NCI-H146 (cell line): ENCODE measurements around the gene DNAJA3.
A peak's percentile ranks its signal among the peaks of the same experiment; 100 is the strongest.

Source experiments
- DNase-seq: peaks from one replicate; lab custom pipeline; 2025; lab: John Stamatoyannopoulos, UW

DNAJA3 gene

DNA sequence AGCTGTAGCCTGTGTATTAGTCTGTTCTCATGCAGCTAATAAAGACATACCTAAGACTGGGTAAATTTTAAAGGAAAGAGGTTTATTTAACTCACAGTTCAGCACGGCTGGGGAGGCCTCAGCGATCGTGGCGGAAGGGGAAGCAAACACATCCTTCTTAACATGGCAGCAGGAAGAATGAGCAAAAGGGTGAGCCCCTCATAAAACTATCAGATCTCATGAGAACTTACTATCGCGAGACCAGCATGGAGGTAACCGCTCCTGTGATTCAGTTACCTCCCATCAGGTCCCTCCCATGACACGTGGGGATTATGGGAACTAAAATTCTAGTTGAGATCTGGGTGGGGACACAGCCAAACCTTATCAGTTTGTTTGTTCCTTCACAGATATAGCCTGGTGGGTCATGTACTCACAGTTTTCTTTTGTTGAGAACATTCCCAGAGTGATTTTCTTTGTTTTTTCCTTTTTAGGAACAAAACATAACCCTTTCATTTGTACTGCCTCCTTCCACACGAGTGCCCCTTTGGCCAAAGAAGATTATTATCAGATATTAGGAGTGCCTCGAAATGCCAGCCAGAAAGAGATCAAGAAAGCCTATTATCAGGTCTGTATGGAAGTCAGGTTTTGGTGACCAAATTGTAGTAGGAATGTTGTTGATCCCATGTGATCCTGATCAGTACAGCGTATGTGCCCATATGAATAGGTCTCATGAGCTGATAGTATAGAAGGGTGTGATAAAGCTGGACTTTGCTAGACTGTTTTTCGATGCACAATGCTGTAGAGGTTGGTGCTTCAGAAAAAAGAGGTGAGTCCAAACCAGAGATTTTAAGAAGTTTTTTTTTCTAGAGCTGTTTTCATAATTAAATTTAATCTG lies 8.5 kb downstream of the DNAJA3 start:
- DNase-seq, result no peak

DNA sequence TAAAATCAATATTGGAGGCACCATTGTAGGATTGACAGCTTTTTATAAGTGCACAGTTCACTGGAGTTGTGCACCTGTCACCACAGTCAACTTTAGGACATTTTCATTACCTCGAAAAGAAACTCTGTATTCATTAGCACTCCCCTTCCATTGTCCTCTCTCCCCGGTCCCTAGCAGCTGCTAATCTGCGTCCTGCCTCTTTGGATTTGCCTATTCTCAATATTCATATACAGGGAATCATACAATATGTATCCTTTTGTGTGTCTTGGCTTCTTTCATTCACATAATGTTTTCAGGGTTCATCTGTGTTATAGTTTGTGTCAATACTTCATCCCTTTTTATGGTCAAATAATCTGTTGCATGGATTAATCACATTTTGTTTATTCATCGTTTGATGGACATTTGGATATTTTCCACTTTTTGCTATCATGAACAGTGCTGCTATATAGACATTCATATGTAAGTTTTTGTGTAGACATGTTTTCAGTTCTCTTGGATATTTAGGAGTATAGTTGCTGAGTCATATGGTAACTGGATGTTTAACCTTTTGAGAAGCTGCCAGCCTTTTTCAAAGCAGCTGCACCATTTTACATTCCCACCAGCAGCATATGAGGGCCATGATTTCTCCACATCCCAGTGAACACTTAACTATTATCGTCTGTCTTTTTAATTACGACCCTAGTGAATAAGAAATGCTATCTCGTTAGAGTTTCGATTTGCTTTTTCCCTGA lies 9.8 kb downstream of the DNAJA3 start:
- no peak for DNase-seq

DNA sequence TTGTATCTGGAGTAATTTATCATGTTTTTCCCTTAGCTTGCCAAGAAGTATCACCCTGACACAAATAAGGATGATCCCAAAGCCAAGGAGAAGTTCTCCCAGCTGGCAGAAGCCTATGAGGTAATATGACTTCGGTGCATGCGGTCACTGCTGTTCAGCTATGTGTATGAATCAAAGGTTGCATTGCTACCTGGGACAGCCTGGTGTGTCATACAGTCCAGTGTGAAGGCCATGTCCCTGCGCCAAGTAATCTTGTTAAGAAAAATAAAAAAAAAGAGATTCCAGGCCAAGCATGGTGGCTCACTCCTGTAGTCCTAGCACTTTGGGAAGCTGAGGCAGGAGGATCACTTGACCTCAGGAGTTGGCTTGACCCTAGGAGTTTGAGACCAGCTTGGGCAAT lies 11.7 kb downstream of the DNAJA3 start:
- DNase-seq, result no peak

DNA sequence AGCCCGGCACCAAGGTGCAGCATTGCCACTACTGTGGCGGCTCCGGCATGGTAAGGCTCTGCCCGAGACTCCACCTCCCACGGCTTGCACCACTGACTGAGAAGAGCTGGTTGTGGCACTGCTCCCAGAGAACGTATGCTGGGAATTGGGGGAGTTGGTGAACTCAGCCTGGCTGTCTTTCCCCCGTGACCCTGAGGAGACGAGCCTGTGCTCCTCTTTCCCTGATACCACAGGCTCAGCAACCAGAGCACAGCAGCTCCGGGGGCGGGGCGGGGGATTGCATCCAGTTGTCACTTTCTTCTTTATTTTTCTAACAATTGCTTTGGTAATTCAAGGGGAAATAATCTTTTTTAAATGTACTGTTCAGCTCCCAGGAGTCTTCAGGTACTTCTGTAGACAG lies 16.7 kb downstream of the DNAJA3 start:
- DNase-seq, result no peak

DNA sequence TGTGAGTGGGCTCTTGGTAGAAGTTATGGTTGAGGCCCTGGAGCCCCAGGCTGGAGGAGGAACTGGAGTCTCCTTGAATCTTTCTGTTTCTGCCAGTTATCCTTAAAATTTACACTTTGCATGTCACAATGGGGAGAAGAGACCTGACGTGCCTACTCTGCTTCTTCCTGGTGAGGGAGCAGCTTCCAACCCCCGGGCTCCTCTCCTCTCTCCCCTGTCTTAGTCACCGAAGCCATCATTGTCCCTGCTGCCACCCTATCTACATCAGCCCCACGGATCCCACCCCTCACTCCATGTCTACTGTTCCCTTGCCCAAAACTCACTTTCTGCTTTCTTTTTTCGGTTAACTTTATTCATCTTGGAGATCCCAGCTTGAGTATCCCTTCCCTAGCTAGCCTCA lies 17.6 kb downstream of the DNAJA3 start:
- no peak for DNase-seq

DNA sequence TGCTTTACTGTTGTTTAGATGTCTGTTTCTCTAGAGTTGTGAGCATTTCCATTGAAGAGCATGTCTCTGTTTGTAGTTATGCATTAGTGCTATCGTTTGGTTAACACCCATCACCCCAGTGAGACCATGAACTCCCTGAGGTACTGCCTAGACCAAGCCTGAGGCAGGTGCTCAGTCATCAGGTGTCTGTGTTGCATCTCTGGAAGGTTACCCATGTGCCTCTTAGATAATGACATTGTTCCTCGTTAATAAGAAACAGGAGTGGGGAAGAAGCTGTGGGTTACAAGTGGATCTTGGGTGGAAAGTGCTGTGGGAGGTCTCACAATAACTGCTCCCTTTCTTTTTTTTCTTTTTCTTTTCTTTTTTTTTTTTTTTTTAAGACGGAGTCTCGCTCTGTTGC lies 18.3 kb downstream of the DNAJA3 start:
- DNase-seq, result no peak

DNA sequence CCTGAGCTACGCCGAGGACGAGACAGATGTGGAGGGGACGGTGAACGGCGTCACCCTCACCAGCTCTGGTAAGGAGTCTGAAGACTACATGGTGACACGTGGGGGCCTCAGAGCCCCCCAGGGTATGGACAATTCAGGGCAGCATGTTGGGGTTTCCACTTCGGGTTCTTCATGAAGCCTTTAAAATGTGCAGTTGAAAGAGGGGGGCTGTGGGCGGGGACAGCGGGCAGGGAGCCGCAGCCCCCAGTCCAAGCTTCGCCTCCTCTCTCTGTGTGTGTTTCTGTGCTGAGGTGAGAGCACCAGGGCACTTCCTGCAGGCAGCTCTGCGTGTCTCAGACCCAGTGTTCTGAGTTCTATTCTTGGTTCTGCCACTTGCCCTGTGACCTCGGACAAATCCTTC lies 24.8 kb downstream of the DNAJA3 start:
- no peak for DNase-seq

DNA sequence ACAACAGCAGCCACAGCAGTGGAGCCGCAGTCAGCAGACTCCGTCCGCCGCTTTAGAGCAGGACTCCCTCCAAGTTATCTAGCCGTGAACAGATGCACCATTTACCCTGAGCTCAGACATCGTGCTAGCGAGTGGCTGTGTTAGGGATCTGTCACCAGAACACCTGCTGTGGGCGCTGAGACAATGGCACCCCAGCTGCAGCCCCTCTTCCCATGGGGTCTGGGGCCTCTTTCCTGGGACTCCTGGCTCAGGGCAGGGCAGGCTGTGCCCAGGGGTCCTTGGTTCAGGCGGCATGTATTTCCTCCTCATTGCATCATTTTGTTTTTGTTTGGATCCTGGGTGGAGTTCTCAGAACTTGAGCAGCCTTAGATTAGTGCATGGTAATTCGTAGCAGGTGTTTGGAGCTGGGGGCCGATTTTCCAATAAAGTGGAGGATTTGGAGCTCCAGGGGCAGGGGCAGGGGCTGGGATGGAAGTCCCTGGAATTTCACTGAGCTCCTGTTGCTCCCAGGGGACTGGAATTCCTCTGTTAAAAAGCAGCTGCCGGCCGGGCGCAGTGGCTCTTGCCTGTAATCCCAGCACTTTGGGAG lies 25.4 kb downstream of the DNAJA3 start:
- no peak for DNase-seq

DNA sequence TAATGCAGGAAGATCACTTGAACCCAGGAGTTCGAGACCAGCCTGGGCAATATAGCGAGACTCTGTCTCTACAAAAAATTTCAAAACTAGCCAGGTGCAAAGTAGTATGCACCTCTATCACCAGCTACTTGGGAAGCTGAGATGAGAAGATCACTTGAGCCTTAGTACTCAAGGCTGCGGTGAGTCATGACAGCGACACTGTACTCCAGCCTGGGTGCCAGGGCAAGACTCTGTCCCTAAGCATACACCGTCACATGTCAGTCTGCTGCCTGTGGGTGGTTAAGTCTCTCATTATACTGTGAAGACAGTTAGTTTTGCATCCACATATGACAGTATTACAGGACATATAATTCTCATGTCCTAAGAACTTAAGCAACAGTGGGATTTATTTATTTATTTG lies 27.0 kb downstream of the DNAJA3 start:
- no peak for DNase-seq

DNA sequence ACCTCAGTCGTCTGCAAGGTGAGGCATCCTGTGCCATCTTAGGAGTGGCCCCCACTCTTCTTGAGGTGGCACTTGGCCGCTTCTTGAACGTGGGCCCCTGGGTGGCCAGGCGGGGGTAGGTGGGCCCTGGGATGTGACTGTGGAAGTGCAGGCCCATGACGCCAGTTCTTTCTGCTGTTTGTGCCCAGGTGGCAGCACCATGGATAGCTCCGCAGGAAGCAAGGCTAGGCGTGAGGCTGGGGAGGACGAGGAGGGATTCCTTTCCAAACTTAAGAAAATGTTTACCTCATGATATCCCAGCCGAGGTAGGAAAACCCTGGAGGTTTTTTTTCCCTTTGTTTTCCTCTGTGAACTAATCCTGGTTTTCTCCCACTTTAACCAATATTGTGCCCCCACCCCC lies 29.0 kb downstream of the DNAJA3 start:
- no peak for DNase-seq

DNA sequence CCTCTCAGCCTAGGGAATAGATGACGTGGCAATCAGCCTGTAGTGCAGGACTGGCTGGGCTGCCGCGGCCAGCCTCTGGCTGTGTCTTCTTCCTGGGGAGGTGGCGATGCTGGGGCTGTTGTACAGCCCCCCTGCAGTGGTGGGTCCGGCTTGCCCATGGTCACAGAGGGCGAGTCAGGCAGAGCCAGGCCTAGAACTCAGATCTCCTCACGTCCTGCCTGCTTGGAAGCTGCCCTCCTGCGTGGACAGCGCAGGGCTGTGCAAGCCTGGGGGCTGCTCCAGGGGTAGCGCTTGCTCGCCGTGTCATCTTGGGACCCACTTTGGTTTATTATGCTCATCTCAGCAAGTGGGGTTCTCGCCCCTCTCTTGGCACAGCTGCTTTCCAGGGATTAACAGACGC lies 29.4 kb downstream of the DNAJA3 start:
- DNase-seq, result no peak

DNA sequence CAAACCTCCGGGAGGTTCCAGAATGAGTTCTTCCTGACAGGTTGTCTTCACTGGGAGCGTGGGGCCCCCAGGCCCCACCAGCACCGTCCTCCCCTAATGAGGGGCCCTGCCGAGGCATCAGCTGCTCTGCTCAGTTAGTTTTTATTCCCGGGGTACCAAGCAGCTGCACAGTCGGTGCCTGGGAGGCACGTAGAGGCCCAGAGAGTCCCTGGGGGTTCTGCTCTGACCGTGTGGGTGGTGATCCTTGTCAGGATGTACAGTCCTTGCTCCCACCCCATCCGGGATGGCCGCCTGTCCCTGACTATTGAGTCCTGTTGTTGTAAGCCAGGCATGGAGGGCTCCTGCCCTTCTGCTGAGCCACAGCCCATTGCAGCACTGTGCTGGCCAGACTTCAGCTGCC lies 30.3 kb downstream of the DNAJA3 start:
- no peak for DNase-seq

DNA sequence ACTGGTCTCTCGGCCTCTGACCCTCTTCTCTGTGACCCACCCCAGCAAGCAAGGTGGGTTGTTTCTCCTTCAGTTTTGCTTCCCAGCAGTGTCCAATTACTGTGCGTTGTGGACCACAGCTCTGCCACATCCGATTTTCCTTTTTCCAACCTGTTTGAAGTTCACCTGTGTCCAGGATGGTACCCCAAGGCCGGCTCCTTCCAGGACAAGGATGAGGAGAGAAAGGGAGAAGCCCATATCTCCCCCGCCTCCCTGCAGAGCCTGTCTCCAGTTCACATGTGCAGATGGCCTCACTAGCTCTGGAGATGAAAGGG lies 35.2 kb downstream of the DNAJA3 start:
- no peak for DNase-seq

DNA sequence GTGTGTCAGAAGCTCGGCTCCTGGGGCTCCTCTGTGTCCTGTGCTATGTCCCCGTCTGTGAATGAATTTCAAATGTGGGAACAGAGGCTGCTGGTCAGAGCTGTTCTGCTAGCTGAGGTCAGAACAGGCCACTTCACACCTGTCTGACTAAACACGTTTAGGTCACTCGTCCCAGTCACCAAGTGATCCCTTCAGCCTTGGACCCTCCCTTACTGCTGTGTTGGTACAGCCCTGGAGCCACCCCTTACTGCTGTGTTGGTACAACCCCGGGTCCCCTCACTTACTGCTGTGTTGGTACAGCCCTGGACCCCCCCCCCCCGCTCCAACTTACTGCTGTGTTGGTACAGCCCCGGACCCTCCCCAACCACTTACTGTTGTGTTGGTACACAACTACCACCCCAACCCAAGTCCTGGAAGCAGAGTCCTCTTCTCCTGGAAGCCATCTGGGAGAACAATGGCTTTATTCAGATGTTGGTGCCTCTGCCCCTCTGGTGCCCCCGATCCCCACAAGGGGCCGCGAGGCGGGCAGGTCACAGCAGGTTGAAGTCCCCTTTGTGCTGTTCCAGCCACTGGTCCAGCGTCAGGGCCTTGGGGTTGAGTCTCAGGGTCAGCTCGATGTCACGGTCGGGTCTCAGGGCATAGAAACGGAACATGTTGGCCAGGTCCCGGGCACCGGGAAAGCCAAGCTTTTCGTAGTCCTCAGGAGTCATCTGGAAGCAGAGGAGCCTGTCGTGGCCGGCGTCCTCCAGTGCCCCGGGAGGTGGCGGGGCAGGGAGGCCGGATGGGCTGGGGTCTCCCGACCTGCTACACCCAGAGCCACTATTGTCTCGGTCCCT lies 35.8 kb downstream of the DNAJA3 start:
- DNase-seq, result no peak

DNA sequence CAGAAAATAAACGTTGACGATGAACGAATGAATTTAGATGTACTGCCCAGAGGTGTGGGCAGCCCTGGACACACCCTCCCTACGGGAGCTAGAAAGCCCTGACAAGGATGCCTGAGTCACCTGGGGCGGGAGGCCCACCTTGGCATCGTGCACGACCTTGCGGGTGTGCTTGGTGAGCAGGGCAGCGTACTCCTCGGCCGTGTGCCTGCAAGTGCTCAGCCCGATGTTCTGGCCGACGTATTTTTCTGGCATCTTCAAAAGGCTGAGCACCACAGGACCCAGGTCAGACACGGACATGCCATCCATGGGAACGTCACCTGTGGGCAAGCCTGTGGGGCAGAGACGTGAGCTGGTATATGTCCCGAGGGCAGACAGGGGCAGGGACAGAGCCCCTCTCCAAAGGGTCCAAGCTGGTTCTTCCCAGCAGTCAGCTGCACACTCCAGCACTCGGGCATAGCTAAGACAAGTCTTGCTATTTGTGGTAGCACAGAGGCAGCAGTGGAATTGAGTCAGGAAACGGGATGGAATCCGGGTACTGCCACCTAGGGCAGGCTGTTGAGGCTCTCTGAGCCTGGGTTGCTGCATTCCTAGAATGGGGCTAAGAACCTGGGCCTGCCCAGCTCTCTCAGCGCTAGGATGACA lies 38.0 kb downstream of the DNAJA3 start:
- DNase-seq, result no peak

DNA sequence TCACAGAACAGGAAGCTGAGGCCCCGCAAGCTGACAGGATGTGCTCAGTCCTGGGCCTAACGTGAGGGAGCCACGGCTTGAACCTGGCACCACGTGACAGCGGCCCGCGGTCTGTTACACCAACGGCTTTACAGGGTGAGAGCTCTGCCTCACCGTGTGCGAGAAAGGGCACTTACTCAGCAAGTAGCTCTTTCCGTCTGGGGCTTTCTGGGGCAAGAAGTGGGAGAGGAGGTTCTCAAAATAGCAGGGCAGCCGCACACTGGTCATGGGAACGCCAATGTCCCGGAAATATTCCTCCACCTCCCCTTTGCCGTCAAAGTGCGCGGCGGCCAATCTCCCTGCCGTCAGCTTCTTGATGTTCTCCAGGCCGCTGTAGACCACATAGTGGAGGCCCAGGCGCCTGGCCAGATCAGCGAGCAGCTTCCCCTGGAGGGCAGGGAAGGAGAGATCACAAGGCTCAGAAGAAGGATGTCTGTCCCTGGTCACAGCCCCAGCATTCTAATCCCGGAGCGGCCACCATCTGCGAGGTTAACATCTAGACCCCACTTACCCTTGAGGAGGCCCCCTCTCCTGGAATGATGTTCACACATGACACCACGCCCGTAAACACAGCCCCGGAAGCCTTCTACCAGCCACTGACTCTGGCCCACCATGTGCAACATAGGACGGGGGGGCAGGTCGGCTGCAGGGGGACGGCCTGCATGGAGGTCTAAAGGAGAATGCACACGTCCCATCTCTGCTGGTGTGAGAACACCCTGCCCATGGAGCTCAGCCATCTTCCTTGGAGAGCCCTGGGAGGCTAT lies 40.5 kb downstream of the DNAJA3 start:
- DNase-seq, result no peak

DNA sequence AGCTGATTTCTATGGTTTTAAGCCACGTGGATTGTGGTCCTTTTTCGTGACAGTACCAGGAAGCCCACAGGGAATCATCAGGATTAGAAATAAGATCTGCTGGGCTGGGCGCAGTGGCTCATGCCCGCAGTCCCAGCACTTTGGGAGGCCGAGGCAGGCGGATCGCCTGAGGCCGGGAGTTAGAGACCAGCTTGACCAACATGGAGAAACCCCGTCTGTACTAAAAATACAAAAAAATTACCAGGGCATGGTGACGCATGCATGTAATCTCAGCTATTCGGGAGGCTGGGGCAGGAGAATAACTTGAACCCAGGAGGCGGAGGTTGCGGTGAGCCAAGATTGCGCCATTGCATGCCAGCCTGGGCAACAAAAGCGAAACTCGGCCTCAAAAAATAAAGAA lies 42.2 kb downstream of the DNAJA3 start:
- DNase-seq, result no peak

DNA sequence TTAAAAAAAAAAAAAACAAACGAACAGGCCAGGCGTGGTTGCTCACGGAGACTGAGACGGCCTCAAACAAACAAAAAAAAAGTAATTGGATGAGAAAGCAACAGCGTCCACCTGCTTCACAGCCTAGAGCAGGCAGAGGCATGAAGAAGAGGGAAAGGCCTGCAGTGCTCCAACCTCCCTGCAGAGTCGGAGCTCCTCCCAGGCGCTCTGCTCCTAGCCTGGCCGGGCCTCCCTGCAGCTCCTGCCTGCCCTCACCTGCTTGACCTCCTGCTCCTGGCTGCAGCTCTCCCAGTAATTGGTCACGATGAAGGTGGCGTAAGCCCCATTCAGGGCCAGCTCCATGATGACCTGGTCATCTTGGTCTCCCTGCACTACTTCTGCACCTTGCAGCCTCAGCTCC lies 43.3 kb downstream of the DNAJA3 start:
- peak; percentile 27 for DNase-seq

DNA sequence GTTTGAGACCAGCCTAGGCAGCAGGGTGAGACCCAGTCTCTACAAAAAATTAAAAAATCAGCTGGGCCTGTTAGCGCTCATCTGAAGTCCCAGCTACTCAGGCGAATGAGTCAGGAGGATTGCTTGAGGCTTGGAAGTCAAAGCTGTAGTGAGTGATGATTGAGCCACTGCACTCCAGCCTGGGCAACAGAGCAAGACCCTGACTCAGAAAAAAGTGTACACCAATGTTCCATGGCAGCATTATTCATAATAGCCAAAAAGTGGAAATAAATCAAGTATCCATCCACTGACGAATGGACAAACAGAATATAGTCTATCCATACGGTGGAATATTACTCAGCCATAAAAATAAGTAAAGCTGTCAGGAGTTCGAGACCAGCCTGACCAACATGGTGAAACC lies 46.2 kb downstream of the DNAJA3 start:
- no peak for DNase-seq

DNA sequence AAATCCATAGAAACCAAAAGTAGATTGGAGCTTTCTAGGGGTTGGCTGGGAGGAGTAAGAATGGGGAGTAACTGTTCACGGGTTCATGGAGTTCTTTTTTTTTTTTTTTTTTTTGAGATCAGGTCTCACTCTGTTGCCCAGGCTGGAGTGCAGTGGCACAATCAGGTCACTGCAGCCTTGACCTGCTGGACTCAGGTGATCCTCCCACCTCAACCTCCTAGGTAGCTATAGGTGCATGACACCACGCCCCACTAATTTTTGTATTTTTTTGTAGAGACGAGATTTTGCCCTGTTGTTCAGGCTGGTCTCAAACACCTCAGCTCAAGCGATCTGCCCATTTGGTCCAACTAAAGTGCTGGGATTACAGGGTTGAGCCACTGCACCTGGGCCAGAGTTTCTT lies 47.2 kb downstream of the DNAJA3 start:
- DNase-seq, result no peak
